ENCODE data around the gene CLRN1.

GRCh38 chr3:150960708-150961684 is 11.5 kb downstream of the CLRN1 start:
- no peak for TF ChIP-seq CTCF (IDR thresholded peaks at IDR 0.05; ENCODE audit: low read depth, low read length, missing input control)
- TF ChIP-seq, protein P1, sequence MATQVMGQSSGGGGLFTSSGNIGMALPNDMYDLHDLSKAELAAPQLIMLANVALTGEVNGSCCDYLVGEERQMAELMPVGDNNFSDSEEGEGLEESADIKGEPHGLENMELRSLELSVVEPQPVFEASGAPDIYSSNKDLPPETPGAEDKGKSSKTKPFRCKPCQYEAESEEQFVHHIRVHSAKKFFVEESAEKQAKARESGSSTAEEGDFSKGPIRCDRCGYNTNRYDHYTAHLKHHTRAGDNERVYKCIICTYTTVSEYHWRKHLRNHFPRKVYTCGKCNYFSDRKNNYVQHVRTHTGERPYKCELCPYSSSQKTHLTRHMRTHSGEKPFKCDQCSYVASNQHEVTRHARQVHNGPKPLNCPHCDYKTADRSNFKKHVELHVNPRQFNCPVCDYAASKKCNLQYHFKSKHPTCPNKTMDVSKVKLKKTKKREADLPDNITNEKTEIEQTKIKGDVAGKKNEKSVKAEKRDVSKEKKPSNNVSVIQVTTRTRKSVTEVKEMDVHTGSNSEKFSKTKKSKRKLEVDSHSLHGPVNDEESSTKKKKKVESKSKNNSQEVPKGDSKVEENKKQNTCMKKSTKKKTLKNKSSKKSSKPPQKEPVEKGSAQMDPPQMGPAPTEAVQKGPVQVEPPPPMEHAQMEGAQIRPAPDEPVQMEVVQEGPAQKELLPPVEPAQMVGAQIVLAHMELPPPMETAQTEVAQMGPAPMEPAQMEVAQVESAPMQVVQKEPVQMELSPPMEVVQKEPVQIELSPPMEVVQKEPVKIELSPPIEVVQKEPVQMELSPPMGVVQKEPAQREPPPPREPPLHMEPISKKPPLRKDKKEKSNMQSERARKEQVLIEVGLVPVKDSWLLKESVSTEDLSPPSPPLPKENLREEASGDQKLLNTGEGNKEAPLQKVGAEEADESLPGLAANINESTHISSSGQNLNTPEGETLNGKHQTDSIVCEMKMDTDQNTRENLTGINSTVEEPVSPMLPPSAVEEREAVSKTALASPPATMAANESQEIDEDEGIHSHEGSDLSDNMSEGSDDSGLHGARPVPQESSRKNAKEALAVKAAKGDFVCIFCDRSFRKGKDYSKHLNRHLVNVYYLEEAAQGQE (IDR thresholded peaks at IDR 0.05) = no peak
